Measurements from ENCODE around the gene RAB3A. TPM values are rescaled to one million over a fixed set of nuclear protein-coding genes. Genes with fewer than 3 reads are reported as not detected.
A peak's percentile ranks its signal among the peaks of the same experiment; 100 is the strongest.

RAB3A gene
- total and polyA plus RNA-seq, 9 of the 15 experiments (the other 6 are each of a cell fraction or from before 2014, with no cell fraction given) = 0.17 to 5.1 (median 0.90) TPM; not detected in 1

DNA sequence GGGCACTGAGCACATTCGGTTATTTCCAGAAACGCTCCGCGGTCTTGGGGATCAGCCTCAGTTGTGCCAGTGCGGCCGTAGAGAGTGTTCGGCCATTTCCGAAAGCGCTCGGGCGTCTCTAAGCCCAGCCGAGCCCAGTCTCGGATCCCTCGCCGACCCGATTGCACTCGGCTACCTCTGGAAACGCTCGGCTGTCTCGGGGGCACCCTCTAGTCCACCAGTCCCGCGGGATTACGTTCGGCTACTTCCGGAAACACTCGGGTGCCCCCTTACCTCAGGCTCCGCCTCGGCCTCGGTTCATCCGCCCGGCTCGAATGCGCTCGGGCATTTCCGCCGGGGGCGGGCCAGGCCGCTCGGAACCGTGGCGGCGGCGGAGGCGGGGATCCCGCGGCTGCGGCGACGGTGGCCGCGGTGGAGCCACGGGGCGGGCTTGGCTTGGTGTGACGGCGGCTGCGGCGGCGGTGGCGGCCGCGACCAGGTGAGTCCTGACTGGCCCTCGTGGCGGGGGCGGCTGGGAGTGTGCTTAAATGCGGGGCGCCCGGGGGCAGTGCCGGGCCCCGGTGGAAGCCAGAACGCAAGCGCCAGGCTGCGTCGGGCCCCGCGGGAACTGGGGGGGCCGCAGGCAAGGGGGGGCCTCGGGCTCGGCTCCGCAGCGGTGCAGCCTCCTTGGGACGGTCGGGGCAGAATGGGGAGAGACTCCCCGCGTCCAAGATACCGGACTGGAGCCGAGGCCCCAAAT, 50.9 kb downstream of the RAB3A start, which contains the start of gene PIK3R2 (continued):
- TF ChIP-seq, protein P1, sequence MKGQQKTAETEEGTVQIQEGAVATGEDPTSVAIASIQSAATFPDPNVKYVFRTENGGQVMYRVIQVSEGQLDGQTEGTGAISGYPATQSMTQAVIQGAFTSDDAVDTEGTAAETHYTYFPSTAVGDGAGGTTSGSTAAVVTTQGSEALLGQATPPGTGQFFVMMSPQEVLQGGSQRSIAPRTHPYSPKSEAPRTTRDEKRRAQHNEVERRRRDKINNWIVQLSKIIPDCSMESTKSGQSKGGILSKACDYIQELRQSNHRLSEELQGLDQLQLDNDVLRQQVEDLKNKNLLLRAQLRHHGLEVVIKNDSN (CRISPR knock-in tag; IDR thresholded peaks at IDR 0.05) = no peak
- no peak for TF ChIP-seq HDAC2 (IDR thresholded peaks at IDR 0.05)
- 0 out of 4 replicates have a peak, but pooled peaks of 1 of the 2 experiments have one; percentile 25 for TF ChIP-seq ZMIZ1 (IDR thresholded peaks at IDR 0.05; ENCODE audit: low read depth in 2 of 2, low read length in 2 of 2)
- peak; percentile 17 for TF ChIP-seq REST (IDR thresholded peaks at IDR 0.05; ENCODE audit: borderline replicate concordance)
- no peak for TF ChIP-seq REST (CRISPR knock-in tag; IDR thresholded peaks at IDR 0.05; ENCODE audit: low read depth)
- no peak for TF ChIP-seq NEUROD1 (IDR thresholded peaks at IDR 0.05; ENCODE audit: borderline replicate concordance, low read depth, low read length, partially characterized antibody)
- no peak for TF ChIP-seq SAFB2 (IDR thresholded peaks at IDR 0.05; ENCODE audit: borderline replicate concordance, low read depth, low read length, severe bottlenecking)
- no peak for TF ChIP-seq PYGO2 (tag; IDR thresholded peaks at IDR 0.05)
- no peak for TF ChIP-seq NCOA1 (IDR thresholded peaks at IDR 0.05; ENCODE audit: low read depth)
- TF ChIP-seq FUS (optimal IDR thresholded peaks at IDR 0.05; ENCODE audit: low read depth, low read length) = peak; percentile 90
- no peak for TF ChIP-seq HNRNPLL (IDR thresholded peaks at IDR 0.05; ENCODE audit: low read depth, low read length, poor library complexity, severe bottlenecking)
- TF ChIP-seq BRD9 (IDR thresholded peaks at IDR 0.05; ENCODE audit: low read depth, partially characterized antibody) = no peak
- TF ChIP-seq MTA3 (IDR thresholded peaks at IDR 0.05; ENCODE audit: borderline replicate concordance) = peak; percentile 93
